Activated CD8-positive, alpha-beta memory T cell treated with anti-CD3 and anti-CD28 coated beads, Interleukin-2, amount 50 U/mL, for 48 hours (primary cell): Measurements from ENCODE around the gene MAPK11.

Experiments
- DNase-seq: peaks from one replicate; pipeline ENCODE4 v3.0.0-alpha.2; 2020

The MAPK11 gene

GRCh38 chr22:50246242-50247175, 23.7 kb downstream of the MAPK11 start:
- no peak for DNase-seq

- DNase-seq, result no peak
Measured at GRCh38 chr22:50245214-50246072, 24.7 kb downstream of the MAPK11 start.

DNA sequence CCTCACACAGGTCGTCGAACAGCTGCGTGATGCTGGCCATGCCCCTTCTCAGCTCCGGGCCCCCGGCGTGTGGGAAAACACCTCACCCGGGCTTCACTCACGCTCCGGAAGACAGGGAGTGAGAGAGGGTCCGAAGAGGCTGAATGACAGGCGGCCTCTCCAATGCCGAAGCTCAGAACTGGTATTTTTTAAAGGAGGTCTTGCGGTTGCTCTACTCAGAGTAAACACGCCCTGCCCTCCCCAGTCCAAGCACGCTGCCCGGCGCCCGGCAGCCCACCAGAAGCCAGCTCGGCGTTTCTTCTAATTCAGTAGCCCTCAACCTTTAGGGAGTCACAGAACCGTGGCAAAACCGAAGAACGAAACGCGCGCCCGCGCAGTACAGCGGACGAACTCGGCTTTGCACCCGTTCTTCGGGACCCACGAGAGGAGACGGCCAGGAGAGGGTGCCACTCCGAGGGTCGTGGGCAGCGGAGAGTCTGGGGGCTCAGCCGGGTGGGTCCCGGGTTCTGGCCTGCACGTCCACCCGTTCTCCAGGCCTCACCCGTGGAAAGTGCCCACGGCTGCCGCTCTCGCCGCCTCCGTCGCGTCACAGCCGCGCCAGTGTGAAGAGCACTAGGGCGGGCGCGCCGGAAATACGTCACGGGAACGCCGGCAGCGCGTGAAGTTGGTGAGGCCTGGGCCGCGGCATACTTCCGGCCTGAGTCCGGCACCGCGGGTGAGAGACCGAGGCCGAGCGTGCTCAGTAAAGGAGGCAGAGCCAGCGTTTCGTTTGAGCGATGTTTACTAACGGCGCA, 25.6 kb downstream of the MAPK11 start, which contains the start of gene TUBGCP6:
Gene TUBGCP6 (minus strand): TSS at position 604 of the 794 bp plus-strand sequence. CDS start 564 bp downstream, at position 40.
- peak; percentile 97 for DNase-seq

DNA sequence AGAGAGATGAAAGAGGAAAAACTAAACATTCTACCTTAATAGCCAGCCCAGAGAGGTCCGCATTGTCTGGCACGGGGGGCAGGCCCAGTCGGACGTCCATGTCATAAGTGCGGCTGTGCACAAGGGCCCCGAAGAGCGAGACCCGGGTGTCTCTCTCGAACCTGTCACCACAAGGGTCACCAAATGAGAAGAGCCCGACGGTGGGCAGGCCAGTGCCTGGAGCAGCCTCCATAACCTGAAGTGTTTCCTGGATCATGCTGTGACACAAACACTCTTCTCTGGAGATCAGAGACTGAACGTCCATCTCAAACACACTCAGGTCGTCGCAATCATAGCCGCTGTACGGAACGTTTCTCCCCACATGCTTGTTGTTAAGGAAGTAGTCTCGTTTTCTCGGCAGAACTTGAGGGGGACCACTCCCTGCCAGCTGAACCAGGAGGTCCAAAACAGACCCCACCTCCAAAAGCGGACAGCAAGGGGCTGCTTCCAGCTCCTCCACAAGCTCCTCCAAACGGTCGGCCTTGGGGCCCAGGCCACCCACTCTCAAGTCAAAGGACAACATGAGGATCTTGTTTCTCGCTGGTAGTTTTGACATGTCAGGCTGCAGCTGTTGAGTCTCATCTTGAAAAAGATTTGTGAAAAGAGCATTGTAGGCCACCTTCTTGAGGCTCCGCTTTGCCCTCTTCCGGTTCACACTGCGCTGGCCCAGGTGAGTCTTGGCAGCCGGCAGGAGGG, 26.3 kb downstream of the MAPK11 start:
- no peak for DNase-seq

DNA sequence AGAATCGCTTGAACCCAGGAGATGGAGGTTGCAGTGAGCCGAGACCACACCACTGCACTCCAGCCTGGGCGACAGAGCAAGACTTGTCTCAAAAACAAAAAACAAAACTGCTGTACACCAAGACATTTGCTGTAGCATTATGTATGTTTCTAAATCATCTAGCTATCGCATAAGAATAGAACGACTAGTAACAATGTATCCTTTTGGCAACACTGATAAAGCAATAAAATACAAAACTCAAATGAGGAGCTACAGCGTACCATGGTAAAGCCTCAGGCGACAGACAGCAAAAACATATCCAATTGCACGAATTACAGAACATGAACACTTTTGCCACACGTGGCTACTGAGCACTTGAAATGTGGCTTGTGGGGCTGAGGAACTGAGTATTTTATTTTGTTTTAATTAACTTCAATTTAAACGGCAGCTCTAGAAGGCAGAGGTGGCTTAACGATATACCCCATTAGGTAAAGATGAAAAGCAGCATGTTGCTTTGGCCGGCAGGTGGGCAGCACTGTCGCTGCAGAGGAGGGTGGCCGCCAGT, 27.7 kb downstream of the MAPK11 start:
- no peak for DNase-seq

DNA sequence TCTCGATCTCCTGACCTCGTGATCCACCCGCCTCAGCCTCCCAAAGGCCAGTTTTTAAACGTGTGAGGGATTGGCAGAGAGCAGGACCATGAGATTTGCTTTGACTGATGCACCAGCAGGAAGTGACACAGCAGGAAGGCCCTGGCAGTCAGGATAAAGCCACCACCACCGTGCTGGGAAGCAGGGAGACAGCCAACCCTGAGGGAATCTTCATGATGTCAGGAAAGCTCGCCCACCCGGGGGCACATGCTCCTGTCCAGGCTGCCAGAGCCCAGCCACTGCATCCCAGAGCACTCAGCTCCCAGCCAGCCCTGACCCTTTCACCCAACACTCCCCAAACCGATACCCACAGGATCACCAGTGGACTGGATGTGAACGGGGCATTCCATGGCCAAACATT, 31.4 kb downstream of the MAPK11 start:
- no peak for DNase-seq

DNA sequence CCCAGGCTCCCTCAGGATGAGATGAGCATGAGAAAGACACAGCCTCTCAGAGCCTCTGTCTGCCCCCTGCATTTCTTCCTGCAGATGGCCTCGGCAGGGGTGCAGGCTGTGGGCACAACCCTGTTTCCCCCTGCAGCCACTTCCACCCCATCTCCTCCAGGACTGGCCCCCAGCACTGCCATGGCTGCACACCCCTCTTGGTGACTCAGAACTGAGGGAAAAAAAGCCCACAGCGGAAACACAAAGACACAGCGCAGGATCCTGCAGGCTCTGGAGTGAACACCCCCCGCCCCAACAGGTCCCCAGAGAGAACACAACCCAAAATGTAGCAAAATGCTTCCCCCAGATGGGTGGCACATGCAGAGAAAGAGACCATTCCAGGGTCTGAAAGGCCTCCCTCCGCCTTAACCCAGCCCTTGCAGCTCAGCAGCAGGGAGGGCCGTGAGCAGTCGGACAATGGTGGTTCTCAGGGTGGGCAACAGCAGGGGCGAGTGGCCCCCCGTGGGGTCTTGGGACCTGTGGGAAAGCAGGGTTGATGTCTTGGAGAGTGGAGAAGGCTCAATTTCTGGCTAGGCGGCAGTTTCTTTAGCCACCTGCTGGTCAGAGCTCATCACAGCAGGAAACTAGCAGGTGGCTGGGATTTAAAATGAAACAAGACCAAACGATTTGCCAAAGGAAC, 33.3 kb downstream of the MAPK11 start:
- no peak for DNase-seq

DNA sequence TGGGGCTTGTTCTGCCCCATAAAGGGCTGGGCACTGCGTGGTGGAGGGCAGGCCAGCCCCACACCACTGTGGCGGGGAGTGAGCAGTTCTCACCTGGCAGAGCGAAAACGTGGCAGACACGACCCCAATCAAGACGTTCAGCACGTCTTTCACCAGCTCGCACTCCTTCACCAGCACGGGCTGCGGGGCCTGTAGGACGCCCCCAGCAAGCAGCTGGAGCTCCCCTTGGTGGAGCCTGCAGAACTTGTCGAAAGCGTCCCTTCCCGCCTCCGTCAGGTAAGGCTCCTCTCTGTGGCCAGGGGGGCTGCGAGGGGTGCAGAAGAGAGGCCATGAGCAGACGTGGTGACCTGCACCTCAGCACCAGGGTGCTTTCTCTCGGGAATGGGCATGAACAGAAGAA, 37.0 kb downstream of the MAPK11 start:
- DNase-seq, result no peak

DNA sequence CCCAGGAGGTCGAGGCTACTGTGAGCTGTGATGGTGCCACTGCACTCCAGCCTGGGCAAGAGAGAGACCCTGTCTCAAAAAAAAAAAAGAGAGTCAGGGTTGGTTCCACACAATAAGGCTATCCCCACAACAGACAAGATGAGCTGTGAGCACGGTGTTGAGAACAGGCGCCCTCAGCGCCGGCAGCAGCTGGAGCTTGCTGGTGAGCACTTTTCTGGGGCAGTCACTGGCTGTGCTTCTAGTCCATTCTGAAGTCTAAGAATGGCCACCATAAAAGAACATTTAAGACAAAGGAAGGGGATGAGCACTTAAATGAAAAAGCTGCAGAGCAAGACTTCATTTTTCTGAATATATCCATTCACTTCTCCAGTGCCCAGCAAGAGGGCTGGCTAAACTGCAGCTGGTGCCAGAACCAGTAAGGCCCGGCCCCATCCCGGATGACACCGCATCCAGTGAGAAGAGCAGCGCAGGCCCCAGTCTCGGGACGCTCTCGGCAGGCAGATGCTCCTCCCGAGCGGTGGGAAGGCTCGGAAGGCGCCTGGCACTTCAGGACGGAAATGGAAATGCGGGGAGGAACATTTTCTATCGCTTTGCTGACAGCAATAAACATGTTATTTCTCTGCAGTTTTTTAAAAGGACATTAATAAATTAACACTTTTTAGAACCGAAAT, 37.6 kb downstream of the MAPK11 start:
- DNase-seq, result no peak

DNA sequence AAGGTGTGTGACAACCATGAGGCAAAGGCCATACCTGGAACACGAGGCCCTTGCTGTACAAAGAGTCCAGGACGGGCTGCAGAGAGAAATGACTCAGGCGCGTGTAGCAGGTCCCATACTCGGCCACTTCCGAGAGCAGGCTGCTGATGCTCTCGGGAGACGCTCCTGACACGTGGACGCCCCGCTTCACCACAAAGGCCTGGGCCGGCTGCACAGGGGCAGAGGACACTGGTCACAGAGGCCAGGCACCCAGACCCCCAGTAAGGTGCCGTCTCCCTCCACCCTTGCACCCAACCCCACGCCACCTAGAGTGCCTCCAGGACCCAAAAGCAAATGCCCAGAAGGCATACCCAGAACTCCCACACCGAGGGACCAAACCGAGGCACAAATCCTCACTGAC, 40.8 kb downstream of the MAPK11 start:
- no peak for DNase-seq

DNA sequence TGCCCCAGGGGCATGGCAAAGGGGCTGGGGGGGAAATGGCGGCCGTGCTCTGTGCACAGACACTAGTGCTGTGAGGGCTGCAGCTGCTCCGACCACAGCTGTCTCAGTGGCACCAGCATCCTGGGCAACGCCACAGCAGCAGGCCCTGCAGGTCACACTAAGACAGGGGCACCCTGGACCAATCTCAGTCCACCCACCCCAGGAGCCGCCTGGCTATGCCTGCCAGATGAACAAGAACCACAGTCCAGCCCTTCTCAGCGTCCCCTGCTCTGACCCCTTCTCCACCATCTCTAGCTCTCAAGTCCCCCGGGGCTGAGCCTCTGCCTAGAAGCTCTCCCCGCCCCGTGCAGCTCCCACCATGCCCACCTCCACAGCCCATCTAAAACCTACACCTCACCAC, 41.8 kb downstream of the MAPK11 start:
- no peak for DNase-seq

GRCh38 chr22:50227579-50228215, 42.5 kb downstream of the MAPK11 start:
- DNase-seq, result no peak

- DNase-seq, result no peak
Measured at GRCh38 chr22:50226875-50227165, 43.4 kb downstream of the MAPK11 start.

DNA sequence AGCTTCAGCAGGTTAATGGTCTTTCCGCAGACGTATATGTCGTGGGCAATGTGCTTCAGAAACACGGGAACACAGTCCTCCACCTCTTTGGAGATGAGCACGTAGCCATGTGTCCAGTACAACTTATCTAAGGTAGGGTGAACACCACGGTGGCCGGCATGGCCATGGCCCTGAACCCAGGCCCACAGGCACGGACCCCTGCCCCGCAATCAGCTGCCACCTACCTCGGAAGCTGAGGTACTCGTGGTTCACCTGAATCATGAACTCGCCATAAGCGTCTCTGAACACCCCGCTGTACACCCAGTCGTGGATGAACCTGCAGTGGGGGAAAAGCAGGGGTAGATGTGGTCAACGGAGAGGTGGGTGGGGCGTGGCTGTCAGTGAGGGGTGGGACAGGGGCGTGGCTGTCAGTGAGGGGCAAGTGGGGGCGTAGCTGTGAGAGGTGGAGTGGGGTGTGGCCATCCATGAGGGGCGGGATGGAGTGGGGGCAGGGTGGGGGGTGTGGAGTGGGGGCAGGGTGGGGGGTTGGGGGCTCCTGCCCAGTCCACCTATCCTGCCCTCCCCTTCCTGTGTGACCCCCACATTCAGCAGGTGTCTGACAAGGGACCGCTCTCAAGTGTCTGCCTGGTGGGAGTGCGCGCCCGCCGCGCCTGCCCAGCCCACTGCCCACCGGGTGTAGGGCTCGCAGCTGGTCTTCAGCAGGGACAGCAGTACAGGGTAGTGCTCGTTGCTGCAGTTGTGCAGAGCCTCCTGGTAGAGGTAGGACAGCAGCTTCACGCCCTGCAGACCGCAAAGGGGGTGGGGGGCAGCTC, 43.9 kb downstream of the MAPK11 start:
- DNase-seq, result no peak

DNA sequence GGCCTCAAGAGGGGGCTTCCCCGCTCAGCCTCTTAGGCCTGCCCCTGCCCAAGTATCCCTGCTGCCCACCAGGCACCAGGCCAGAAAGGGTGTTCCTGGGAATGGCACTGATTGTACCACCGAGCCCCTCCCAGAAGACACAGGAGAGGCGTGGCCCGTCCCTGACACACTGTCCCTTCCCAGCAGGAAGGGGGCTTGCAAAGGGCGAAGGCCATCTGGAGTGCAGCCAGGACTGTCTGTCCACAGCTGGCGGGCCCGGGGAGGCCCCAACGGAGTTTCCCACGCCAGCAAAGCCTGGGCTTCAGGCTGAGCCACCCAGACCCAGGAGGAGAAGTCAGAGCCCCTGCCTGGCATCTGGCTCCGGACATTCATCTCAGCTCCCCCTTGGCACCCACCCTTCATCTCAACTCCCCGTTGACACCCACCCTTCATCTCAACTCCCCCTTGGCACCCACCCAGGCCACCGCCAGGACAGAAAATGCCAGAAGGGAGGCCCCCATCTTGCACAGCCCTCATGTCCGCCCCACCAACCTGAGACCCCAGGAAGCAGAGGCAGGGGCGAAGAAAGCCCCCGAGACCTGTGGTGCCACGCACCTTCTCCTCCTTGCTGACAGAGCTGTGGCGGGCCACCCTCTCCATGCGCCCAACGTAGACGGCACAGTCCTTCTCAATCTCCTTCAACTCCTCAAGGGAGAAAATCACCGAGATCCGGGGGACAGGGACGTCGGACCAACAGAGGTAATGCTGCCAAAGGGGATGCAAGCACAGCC, 44.8 kb downstream of the MAPK11 start:
- no peak for DNase-seq

DNA sequence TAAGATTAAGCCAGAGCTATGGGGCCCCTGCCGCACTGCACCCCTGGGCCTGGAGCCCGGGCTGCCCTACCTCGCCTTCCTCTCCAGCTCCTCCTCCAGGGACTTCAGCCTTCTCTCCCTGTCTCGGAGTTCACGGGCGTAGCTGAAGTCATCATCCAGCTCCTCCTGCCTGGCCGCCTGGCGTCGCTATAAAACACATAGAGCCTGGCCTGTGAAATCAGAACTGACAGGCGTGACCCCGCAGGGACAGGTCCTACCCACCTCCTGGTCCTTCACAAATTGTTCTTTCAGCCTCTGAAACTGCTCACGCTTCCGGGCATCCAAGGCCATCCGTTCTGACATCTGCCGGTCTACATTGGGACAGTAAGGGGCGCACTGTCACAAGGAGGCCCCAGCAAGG, 46.1 kb downstream of the MAPK11 start:
- DNase-seq, result no peak

GRCh38 chr22:50222508-50222907, 47.7 kb downstream of the MAPK11 start:
- no peak for DNase-seq

DNA sequence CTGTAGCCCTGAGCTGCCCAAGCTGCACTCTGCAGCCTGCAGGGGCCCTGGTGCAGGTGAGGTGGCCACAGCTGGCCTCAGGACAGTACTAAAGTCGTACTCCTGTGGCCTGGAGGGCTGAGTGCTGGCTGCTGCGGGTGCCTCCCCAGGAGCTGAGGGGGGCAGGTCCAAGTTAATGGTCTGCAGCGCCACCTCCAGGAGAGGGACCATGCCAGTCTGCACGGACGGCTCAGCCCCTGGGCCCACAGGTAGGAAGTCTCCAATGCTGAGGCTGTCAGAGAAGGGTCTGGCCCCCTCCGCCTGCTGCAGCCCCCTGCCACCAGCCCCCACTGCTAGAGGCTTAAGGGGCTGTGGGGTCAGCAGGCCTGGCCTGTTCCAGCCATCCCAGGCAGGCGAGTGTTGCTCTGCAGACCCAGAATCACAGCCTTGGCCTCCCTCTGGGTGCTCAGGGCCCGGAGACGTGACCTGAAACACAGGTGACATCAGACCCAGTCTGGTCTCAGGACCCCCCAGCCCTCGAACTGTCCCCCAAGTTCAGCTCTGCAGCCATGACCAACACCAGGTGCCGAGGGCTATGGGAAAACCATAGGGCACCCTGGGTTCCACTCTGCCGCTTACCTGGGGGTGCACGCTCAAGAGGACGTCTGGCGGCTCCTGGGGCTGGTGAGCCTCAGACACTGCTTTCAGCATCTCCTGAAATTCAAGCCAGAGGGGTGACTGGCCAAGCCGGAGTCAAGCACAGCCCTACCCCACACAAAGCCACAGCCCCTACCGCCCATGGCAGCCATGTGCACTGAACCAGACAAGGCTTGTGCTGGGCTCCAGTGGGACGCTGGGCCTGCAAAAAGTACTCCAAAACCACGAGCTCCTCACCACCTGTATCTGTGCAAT, 48.5 kb downstream of the MAPK11 start:
- no peak for DNase-seq
